Hippocampal formation (tissue), 2 donors: ENCODE measurements around the gene NFAT5.

Source experiments
- DNase-seq, 2 donors: peaks; one replicate each; lab custom pipeline; 2025; lab: John Stamatoyannopoulos, UW

Gene NFAT5

DNA sequence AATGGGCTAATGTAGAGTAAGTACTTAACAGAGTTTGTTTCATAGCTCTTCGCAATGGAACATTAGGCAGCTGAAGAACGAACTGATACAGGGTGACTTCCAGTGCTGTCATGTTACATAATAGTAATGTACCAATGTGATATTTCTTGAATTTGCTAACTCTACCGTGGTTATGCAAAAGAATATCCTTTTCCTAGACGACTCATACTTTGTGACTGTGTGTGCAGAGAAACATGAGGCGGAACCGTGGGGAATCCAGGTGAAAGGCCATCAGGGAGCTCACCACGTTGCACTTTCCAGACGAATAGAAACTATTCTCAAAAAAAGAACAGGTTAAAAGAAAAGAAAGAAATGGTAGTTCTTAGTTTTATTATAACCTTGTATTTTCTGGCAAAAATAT lies 175.8 kb downstream of the NFAT5 start:
- no peak for DNase-seq

DNA sequence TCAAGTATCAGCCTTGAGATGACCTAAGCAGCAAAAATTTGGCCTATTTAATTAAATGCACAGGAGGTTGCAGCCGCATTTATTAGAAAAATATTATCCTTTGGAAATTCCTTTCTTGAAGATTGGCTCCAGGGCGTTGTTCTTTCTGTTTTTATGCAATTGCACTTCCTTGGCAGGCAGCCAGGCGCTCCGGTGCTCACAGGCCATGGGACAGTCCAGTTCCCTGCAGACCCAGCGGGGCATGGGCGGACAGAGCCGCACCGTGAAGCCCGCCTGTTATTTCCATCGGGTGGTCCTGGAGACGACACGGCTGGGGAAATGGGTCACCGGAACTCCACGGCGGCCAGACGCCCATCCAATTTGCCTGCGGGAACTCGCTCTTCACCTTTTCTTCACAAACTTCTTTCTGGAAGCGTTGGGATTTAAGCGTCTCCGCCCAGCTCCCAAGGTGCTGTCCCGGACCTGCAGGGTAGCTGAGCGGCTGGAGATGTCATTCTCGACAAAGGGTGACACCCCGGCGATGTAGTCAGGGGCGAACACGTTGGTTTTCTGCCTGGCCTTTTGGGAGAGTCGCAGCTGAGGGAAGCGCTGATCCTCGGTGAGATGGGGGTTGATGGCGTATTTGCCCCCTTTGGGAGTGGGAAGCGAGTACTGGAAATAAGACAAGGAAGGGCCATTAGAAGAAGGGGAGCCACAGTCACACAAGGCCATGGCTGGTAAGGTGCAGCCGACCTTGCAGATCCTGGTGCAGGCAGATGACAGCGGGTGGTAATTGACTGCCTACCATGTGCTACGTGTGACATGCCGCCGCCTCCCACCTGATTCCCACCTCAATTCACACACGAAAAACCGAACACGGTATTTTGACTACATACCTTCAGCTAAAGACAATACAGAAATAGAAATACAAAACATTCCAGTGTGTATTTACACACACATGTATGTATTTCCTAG lies 176.5 kb downstream of the NFAT5 start:
- no peak for DNase-seq

DNA sequence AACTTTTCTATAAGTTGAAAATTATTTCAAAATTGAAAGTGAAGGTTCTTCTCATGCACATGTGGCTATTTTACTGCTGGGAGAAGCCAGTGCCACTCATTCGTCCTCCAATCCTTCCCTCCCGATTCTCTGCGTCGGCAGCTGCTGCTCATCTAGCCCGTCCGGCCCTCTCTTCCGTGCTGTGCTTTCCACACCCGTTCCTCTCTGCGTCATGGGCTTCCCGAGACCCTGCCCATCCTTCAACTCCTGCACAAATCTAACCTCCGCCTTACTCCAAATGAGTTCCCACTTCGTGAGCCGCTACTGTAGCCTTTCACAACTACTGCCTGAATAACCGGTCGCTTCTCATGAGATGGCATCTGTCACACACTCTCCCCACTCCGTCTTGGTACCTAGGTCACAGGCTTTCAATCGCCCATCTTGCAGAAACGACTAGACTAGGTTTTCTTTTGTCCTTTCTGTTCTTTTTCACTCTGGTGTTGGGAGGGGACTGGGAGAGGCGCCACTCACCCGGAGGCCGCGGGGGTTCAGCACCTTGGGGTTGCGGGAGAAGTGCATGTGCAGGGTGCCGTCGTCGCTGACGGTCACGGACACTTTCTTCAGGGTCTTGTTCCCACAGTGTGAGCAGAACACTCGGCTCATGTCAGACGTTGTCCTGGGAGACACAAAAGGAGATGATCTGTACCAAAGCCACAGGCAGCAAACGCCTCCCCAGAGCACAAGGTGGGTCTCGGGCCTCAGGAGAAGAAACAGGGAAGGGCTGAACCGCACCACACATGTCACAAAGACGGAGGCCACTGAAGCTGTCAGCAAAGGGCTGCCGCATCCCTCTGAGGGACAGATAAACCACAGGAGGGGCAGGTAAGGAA lies 178.8 kb downstream of the NFAT5 start:
- no peak for DNase-seq

DNA sequence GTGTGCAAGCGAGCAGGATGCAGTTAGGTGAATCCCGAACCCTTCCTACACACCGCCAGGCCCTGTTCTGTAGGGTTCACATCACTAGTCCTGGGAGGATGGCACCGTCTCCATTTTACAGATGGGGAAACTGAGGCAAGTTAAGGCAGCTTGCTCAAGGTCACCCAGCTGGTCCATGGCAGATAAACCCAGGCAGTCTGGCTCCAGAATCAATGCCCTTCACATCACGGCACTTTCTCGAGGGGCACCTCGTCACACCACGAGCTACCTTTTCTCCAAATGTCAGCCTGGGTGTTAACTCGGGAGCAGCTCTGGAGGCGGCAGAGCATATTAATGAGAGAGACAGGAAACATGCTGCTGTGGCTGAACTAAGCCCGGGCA lies 179.5 kb downstream of the NFAT5 start:
- DNase-seq, result no peak

DNA sequence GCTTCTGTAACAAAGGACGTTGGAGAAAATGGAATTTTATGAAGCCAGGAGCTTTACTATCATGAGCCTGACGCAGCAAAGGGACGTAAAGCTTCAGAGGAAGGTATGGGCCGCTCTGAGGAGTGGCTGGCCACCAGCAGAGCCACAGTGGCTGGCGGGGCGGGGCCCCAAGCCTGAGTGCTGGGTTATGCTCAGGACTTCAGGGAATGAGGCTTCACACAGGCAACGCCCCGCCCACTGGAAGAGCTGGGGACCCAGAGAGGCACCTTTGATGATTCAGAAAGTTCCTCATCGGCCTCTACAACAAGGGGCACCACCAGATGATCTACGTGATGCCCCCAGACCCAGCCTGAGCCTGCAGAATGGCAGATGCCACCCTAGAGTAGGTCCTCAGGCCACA lies 180.2 kb downstream of the NFAT5 start:
- no peak for DNase-seq

DNA sequence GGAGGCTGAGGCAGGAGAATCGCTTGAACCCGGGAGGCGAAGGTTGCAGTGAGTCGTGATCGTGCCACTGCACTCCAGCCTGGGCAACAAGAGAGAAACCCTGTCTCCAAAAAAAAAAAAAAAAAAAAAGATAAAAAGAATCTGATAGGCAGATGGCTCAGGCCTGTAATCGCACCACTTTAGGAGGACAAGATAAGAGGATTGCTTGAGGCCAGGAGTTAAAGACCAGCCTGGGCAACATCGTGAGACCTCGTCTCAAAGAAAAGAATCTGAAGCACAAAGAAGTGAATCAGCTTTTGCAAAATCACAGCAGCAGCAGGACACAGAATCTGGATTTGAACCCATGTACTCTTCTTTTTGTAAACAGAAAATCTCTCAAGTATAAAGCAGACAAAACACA lies 181.3 kb downstream of the NFAT5 start:
- no peak for DNase-seq

DNA sequence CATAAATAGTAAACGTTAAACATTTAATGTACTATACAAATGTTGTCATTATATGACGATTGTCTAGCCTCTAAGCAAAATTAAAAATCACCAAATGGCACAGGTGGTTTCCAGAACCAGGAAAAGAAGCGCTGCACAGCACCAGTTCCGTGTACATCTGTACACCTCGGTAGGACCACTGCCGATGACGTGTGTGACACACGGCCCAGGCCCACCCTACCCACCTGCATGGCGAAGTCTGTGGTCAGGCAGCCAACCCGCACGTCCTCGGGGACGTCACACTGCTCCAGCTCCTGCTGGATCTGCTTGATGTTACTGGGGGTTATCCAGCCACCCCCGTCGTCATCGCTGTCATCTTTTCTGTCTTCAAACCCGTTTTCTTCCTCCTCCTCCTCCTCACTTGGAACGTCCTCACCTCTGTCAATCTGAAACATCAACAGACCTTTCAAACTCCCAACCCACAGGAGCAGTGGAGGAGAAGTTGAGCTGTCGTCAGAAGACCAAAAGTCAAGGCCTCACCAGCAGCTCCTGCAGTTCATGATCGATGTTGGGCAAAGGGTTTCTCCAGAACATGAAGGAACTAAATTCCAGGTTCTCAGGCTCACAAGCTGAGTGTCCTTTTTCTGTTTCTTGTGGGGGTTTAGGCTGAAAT lies 183.1 kb downstream of the NFAT5 start:
- no peak for DNase-seq

DNA sequence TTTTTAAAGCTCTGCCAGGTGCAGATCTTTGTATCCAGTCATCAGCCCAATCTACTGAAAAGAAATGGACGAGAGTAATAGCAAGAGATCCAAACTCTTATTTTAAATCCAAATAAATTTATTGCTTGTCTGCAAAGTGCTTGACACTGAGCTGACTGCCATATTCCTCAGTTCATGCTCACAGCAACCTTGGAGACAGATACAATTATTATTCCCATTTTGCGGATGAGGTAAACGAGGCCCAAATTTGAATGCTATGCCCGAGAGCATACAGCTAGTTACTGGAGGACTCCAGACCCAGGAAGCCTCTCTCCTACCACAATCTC lies 188.3 kb downstream of the NFAT5 start:
- DNase-seq, result no peak
